ENCODE data around the gene TRPC1.
A peak's percentile ranks its signal among the peaks of the same experiment; 100 is the strongest.
"Not testable (repeated sequence)": the region's sequence is repeated elsewhere in the genome, so short reads cannot be mapped to it uniquely, and the experiment has no call there.

TRPC1 gene

GRCh38 chr3:142723968-142724681, at the start of gene TRPC1:
Gene TRPC1 (plus strand): TSS chr3:142724034. CDS start chr3:142724560, 526 bp downstream.
- peak; percentile 85 for DNase-seq

GRCh38 chr3:142676151-142676550, 47.7 kb upstream of the TRPC1 start:
- DNase-seq = no peak

DNA sequence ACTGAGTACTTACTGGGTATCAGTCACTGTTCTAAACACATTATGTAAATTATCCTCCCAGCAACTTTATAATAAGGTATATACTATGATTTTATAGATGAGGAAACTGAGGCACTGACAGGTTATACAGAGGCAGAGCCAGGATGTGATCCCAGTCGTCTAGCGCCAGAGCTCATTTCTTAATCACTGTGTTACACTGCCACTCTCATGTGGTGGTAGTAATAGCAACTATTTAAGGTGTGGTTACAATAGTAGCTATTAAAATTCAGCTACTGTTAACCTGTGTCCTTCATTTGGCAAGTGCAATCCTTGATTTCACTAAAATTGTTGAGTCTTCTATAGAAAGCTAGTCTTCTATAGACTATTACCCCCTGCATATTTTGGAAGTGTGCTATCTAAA, 43.1 kb upstream of the TRPC1 start:
- DNase-seq = no peak

GRCh38 chr3:142690613-142691012, 33.2 kb upstream of the TRPC1 start:
- DNase-seq = no peak

DNA sequence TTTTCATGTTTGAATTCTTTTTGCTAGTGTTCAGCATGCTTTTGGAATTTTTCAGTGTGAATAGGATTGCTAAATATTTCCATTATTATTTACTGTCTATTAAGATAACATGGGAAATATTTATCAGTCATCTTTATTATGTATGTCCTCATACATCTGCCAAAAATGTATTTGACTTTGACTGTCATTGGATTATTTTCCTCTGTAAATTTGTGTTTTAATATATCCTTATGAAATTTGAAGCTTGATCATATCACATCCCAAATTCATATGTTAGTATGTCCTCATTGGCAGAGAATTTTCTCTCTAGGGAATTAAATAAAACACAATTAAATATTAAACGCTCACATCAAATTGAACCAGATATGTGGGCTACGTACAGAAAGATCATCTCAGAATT, 32.3 kb upstream of the TRPC1 start:
- no peak for DNase-seq

- no peak for DNase-seq
Measured at GRCh38 chr3:142693136-142693853, 30.5 kb upstream of the TRPC1 start.

- no peak for DNase-seq
Measured at GRCh38 chr3:142694225-142694624, 29.6 kb upstream of the TRPC1 start.

DNA sequence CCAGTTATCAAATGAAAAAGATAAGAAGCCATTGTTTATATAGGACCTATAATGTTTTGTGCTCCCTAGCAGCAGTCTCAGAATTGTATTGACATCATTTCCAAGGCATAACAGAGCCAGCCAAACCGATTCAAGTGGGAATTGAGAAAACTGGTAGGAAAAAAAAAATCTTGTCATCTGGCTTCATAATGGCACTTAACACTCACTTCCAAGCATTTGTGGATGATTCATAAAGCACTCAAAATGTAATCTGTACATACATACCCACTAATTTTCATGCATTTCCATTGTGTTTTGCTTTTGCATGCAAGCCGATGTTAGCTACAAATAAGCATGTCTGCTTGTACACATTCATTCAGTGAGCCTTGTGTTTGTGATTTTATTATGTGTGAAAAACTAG, 18.6 kb upstream of the TRPC1 start:
- DNase-seq = no peak

DNA sequence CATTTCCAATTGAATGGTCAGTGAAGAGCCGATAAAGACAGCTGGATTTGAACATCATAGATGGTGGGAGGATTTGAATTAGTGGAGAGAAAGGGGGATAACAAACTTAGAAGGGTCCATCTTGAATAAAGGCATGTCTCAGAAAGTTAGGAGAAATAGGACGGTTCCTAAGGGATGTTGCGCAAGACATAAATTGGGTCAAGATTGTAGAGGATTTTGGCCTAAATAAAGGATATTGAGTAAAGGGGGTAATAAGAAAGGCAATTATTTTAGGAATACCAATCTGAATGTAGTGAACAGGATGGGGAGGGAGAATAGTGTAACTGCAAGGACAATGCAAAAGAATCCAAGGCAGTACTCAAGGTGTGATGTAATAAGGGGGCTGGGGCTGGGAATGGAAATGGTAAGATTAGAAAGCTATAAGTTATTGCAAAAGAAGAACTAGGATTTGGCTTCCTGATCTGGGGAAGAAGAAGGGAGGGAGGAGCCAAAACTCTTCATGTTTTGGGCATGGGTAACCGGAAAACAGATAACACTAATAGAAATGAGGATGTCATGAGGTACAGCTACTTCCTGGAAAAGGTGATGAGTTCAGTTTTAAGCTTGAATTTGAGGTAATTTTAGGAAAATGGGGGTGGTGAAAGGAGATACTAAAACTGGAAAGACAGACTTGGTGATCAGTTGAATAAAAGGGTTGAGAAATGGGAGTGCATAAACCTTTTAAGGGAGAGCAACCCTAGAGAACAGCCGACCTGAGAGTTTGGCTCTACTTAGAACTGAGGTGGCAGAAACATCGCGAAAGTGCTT, 17.3 kb upstream of the TRPC1 start:
- DNase-seq = peak; percentile 9

DNA sequence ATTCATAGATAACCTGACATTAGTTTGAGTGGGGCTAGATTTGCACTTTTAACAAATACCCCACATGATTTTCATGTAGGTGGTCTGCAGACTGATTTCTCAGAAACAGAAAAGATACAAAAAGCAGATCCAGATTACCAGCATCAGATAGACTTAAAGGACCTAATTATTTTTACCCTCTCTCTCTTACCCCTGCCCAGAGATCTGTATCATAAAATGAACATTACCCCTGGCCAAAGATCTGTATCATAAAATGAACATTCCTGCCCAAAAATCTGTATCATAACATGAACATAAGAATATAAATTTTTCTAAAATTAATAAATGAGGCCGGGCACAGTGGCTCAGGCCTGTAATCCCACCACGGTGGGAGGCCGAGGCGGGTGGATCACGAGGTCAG, 14.6 kb upstream of the TRPC1 start:
- DNase-seq = no peak

DNA sequence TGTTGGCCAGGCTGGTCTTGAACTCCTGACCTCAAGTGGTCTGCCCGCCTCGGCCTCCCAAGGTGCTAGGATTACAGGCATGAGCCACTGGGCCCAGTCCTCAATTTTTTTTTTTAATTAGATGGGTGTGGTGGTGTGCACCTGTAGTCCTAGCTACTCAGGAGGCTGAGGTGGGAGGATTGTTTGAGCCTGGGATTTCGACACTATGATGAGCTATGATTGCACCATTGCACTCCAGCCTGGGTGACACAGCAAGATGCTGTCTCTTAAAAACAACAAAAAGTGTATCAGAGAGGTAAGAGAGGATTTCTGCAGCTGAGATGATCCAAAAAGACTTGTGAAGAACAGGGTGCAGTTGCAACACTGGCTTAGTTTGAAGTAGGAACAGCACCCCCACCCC, 9.0 kb upstream of the TRPC1 start:
- not testable (repeated sequence) for DNase-seq

- DNase-seq = no peak
Measured at GRCh38 chr3:142716102-142716501, 7.7 kb upstream of the TRPC1 start.

DNA sequence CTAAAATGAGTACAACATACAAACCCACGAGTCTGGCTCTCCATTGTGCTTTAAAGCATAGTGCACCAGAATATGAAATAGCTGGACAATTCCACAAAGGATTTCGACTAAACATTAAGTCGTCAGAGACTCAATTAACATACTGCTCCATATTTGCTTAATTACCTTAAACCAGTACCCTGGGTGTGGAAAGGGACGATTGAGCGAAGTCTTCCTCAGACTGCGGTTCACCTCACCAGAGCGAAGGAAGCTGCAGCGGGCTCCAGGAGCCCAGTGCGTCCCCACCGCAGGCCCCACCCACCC, 218 bp upstream of the TRPC1 start:
- DNase-seq = no peak

DNA sequence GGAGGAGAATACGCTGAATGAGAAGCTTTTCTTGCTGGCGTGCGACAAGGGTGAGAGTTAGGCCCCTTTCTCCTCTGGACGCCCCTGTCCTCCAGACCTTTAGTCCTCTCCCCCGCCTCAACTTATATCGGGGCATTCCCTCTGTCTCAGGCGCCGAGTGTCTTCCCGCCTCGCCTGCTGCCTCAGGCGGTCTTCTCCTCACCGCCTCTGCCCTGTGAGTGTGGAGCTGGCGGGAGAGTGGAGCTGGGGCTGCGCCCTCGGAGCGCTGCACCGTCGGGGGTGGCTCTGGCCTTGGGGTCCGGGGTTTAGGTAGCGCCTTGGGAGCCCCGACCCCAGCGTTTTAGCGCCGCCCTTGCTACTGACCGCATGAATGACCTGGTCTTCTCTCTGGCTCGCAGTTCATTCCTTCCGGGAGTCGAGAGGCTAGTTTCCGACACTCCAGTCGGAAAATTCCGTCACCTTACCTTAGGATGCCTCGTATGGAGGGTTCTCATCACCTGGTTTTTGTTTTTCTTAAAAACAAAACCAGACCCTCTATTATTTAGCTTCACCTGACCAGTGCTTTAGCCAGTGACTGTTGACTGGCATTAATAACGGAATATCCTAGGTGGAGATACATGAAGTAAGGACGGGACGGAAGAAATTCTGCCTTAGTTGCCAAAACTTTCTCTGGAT, 985 bp downstream of the TRPC1 start:
- peak; percentile 24 for DNase-seq

DNA sequence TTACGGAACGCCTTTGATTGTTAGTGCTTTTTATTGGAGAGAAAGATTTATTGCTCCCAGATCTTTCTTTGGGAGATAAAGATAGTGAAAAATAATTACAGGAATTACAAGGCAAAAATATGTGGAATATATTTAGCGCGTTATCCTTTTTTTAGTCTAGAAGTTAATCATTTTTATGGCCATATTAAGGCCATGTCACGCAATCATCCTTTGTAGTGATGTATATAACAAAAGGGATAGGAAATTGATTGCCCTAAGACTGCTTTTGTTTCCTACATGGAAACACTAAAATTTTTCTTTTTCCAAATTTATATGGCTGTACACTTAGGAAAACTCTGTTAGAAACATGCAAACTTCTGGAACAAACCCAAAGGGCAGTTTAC, 1.5 kb downstream of the TRPC1 start:
- no peak for DNase-seq

- no peak for DNase-seq
Measured at GRCh38 chr3:142726017-142726416, 2.2 kb downstream of the TRPC1 start.

GRCh38 chr3:142732066-142732465, 8.2 kb downstream of the TRPC1 start:
- DNase-seq = no peak

DNA sequence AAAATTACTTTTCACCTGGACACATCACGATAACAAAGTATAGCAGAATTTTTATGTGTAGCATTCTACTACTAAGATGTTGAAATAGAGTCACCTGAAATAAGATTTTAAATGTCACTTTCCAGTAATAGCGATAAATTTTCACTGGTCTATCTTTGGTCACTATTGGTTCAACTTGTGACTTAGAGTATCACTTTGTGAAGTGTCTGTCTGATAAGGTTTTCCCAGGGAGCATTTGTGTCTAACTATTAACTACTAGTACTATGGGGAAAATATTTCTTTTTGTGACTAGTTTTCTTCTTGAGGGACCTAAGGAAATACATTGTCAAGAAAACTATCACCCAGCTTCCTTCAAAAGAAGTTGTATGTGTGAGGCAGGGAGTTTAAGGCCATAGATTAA, 11.0 kb downstream of the TRPC1 start:
- DNase-seq = no peak

DNA sequence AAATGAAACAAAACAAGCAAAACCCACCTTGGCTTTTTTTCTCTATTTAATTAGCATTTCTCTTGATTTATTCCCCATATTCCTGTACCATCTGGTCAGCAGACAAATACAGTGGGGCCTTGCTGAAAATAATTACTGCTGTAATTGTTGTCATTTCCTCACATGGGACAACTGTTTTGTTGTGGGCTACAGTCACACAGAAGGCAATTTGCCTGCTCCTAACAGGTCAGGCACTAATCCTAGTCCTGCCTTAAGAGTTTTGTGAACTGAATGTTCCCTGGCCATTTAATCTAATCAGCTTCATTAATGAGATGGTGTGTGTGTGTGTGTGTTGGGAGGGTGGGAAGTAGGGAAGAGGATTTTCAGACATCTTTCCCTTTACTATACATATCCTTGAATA, 11.6 kb downstream of the TRPC1 start:
- DNase-seq = no peak

DNA sequence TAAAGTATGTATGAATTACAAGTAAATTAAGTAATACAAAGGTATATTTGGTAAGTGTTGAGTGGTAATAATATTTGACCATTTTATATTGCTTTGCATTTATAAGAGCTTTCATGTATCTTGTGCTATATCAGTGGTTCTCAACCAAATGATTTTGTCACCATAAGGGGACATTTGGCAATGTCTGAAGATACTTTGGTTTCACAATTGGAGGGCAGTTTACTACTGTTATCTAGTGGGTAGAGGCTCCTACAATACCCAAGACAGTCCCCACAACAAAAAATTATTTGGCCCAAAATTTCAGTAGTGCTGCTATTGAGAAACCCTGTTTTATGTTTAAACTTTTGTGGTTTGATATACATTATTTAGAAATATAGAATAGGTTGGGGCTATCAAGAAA, 14.6 kb downstream of the TRPC1 start:
- no peak for DNase-seq

DNA sequence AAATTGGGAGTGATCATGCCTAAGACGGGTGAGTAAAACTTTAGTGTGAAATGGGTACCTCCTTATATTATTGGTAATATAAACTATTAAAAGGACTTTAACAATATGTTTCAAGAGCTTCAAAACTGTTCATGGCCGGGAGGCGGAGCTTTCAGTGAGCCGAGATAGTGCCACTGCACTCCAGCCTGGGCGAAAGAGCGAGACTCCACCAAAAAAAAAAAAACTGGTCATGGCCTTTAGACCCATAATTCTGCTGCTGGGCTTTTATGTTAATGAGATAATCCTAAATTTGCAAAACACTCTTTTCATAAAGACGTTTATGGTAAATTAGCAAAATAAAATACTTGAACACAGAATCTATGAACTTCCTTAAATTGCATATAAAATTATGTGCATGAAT, 22.8 kb downstream of the TRPC1 start:
- no peak for DNase-seq

DNA sequence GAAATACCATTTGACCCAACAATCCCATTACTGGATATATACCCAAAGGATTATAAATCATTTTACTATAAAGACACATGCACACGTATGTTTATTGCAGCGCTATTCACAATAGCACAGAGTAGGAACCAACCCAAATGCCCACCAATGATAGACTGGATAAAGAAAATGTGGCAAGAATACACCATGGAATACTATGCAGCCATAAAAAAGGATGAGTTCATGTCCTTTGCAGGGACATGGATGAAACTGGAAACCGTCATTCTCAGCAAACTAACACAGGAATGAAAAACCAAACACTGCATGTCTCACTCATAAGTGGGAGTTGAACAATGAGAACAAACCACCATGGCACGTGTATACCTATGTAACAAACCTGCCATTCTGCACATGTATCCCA, 26.7 kb downstream of the TRPC1 start:
- DNase-seq = not testable (repeated sequence)

DNA sequence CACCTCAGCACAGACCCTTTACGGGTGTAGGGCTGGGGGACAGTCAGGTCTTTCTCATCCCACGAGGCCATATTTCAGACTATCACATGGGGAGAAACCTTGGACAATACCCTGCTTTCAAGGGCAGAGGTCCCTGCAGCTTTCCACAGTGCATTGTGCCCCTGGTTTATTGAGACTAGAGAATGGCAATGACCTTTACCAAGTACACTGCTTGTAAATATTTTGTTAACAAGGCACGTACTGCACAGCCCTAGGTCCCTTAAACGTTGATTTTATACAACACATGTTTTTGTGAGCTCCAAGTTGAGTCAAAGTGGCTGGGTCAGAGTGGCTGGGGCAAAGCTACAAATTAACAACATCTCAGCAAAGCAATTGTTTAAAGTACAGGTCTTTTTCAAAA, 28.8 kb downstream of the TRPC1 start:
- DNase-seq = not testable (repeated sequence)

GRCh38 chr3:142754494-142754893, 30.7 kb downstream of the TRPC1 start:
- DNase-seq = no peak

Data from activated CD4-positive, alpha-beta T cell treated with anti-CD3 and anti-CD28 coated beads, Interleukin-2, Interleukin-6, amounts not matched to agents 100 ng/mL and 50 ng/mL, durations not matched to agents 16 hours and 8 hours (primary cell).